Forelimb muscle (tissue), 1 donor: ENCODE data around the gene HPS6. TPM values are rescaled to one million over a fixed set of nuclear protein-coding genes. Genes with fewer than 3 reads are reported as not detected.

Source experiments
- polyA plus RNA-seq: library from polyadenylated mRNA; unstranded; fragments of 120-200 nt; gene quantifications from one replicate; pipeline ENCODE4 v1.2.1, GENCODE V29; 2013; ENCODE audit not compliant: insufficient read length

The HPS6 gene
- polyA plus RNA-seq, 1 donor, result 7.8 TPM

Other genes starting within 250 kb of the HPS6 start
- 101 TPM for gene OGA, start 246.9 kb upstream of the HPS6 start, polyA plus RNA-seq
- 4.3 TPM for gene KCNIP2, start 221.5 kb upstream of the HPS6 start, polyA plus RNA-seq
- gene ARMH3, start 9.2 kb upstream of the HPS6 start, polyA plus RNA-seq, result 13.4 TPM
- gene LDB1, start 55.0 kb downstream of the HPS6 start, polyA plus RNA-seq, result 83.9 TPM
- 28.2 TPM for gene PPRC1, start 67.7 kb downstream of the HPS6 start, polyA plus RNA-seq
- 64.7 TPM for gene NOLC1, start 87.0 kb downstream of the HPS6 start, polyA plus RNA-seq
- gene ELOVL3, start 160.9 kb downstream of the HPS6 start, polyA plus RNA-seq, result 0.70 TPM
- gene PITX3, start 176.2 kb downstream of the HPS6 start, polyA plus RNA-seq, result 24.1 TPM
- 46.4 TPM for gene GBF1, start 180.2 kb downstream of the HPS6 start, polyA plus RNA-seq